Stimulated activated CD8-positive, alpha-beta memory T cell treated with anti-CD3 and anti-CD28 coated beads, Interleukin-15, amount 100 ng/mL, for 48 hours (primary cell): ENCODE results near the gene PIP5K1B.

ENCODE experiments used
- DNase-seq, 2 donors: peaks; one replicate each; pipeline ENCODE4 v3.0.0-alpha.2; 2020; ENCODE audit warnings: low read depth in 2 of 2

Gene PIP5K1B

DNA sequence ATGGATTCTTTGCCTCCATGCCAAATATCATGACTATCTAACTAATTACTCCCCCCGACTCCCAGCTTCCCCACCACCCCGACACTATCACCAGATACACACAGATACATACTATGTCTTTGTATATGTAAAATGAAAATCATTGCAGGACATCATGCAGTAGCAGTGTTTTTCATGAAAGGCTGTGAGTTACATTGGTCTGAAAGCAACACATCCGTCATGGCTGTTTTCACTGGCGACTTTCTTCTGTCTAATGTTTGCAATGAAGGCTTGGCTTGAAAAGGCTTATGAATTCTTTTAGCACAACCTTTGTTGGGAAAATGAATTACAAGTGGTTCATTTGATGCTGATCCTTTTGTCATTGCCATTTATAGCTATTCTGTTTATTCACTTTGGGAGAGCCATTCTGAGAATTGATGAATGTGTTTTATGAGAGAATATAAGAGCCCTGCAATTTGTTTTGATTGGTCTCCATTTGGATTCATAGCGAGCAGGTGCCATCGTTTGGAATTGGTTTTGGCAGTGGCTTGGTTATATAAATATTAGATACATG, 103.4 kb downstream of the PIP5K1B start:
- no peak for DNase-seq

DNA sequence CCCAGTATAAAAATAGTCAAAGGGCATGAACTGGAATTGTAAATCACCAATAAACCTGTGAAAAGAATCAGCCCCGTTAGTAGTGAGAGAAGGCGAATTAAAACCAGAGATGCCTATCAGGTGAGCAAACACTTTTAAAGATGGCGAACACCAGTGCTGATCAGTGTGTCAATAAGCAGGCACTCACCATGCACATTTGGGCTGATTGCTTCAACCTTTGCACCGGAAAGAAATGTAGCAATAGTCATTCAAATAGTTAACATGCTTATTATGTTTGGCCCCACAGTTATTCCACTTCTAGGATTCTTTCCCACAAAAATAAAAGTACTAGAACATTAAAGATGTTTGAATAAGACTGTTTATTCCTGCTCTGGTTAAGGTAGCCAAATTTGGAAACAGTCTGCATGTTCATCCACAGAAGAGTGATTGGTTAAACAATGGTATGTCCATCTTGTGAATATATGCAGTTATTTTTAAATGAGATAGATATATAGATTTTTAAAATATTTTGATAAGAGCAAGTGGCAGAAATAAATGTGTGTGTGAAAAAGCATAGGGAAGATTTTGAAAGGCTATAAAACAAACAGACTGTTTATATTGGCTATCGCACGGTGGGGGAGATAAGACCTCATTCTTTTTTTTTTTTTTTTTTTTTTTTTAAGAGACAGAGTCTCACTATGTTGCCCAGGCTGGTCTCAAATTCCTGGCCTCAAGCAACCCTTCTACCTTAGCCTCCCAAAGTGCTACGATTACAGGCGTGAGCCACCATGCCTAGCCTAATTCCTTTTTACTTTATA, 112.2 kb downstream of the PIP5K1B start:
- no peak for DNase-seq

GRCh38 chr9:68819065-68819464, 114.0 kb downstream of the PIP5K1B start:
- DNase-seq = no peak

DNA sequence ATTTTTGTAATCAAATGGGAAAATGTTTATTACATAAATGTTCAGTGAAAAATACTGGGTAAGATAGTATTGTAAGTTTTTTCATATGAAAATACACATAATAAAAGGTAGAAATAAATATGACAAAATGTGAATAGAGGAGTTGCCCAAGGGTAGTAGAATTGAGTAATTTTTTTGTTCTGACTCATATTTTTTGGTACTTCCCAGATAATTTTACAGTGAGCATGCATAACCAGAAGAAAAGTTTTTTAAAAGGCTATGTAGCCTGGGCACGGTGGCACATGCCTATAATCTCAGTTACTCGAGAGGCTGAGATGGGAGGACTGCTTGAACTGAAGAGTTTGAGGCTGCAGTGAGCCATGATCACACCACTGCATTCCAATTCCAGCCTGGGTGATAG, 116.9 kb downstream of the PIP5K1B start:
- no peak for DNase-seq

DNA sequence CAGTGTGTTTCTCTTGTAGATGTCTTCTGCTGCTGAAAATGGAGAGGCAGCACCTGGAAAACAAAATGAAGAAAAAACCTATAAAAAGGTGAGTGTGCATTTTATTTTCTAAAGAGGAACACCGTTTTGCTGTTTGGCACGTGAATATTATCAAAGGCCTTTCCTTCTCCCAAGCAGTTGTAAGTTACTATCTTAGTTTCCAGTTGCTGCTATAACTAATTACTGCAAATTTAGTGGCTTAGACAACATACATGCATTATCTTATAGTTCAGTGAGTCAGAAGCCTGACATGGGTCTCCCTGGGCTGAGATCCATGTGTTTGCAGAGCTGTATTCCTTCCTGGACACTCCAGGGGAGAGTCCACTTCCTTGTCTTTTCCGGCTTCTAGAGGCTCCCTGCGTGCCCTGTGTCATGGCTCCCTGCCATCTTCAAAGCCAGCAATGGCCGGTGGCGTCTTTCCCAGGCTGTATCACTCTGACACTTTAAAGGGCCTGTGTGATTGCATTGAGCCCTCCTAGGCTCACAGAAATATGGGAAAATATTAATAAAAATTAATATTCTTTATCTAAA, 117.6 kb downstream of the PIP5K1B start:
- no peak for DNase-seq

DNA sequence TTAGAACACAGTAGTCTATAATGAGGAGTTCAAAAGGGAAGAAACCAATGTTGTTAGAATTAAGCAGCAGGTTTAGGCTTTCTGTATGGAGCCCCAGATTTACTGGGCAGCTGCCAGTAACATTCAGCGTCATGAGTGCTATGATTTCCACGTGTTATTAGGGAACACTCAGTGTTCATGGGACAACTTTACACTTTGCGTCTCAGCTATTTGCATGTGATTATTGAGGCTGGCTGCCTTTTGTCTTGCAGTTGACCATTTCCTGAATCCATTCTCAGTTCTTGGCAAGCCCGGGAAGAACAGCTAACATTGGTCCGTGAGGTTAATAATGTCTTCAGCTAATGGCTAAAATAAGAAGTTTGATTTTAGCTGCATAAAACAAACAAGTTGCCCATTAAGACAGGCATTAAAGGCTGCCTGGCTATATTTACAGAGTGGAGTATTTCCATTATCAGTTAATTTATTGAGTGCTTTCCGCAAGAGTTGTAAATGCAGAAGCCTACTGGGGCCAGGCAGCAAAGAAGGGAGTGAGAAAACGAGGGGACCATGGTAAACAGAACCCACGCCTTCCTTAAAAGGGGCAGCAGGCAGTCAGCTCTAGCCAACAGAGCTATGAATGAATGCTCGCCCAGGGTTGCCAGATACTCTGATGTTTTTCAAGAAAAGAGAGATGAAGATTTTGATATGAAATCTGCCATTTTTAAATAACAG, 120.9 kb downstream of the PIP5K1B start:
- DNase-seq = no peak

- DNase-seq = no peak
Observed at GRCh38 chr9:68827837-68828744, 123.1 kb downstream of the PIP5K1B start.

GRCh38 chr9:68832101-68832500, 127.1 kb downstream of the PIP5K1B start:
- no peak for DNase-seq

DNA sequence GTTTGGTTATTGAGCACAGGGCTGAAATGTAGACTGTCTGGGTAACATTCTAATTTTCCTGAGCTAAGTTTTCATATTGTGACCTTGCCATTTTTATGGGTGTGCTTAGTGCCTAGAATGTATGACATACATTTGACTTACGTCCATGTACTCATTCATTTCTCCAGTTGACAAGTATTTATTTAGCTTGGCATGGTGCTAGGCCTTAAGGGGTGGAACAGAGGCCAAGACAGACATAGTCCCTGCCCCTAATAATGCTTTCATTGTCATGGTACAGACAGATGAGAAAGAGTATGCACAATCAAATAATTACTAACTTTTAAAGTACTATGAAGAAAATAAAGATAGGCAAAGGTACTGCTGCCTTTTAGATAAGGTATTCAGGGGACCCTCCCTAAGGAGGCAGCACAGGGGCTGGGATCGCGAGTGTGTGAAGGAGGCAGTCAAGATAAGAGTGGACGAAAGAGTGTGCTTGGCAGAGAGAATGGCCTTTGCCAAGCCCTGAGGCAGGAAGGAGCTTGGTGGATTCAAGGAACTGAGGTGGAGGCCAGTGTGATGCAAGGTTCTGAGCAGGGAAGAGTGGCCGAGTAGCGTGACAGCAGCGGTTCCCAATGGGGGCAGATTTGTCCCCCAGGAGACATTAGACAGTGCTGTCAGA, 128.0 kb downstream of the PIP5K1B start:
- DNase-seq = no peak

DNA sequence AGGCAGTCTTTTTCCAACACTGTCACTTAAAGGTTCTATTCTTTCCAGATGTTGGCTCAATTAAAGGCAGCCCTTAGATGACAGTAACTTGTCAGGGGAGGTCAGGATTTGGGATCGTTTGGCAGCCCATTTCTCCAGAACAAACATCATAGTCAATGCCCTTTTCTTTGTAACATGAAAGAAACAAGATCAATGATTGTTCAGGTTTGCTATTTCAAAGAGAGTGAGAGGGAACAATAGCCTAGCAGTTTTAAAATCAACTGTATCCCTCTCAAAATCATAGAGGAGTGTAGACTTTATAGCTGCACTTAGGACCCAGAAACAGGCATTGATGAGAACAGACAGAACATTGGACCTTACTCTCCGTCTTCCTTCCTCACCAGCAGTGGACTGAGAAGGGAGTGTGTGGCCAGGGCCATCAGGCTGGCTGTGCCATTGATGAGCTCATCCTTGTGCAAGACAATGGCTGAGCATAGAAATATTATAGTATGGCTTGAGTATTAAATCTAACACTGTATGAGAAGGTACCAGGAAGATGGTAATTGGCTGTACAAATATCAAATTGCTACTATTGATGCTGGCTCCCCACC, 130.0 kb downstream of the PIP5K1B start:
- DNase-seq = no peak

DNA sequence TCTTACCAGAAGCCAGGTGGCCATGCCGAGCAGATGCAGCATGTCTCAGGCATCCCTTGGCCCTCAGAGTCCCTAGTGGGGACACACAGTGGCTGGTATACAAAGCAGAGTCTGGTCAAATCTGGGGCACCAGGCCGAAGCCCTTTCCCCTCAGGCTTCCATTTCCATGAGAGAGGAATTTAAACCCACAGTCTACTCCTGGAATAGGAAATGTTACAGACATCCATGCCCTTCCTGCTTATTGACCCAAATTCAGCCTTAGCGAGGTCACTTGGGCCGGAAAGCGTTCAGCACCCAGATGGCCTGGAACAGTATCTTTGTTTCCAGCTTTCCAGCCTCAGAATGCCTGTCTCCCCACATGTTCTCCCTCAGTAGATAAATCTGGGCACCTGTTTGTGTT, 131.7 kb downstream of the PIP5K1B start:
- no peak for DNase-seq

GRCh38 chr9:68838245-68838644, 133.2 kb downstream of the PIP5K1B start:
- no peak for DNase-seq

- no peak for DNase-seq
Observed at GRCh38 chr9:68841276-68842052, 136.4 kb downstream of the PIP5K1B start.

DNA sequence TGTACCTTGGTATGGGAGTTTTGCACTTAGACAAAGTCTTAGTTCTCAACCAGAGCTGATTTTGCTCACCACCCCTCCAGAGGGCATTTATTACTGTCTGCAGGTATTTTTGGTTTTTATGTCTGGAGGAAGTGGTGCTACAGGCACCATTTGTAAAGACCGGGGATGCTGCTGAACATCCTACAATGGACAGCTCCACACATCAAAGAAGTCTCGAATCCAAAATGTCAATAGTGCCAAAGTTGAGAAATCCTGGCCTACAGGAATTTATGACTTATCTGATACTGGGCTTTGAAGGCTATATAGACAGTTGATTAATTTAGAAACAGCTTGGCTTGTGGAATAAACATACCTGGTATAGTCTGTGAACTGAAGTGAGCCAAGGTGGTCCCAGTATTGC, 137.5 kb downstream of the PIP5K1B start:
- no peak for DNase-seq

GRCh38 chr9:68843239-68843638, 138.2 kb downstream of the PIP5K1B start:
- no peak for DNase-seq

- DNase-seq = no peak
Observed at GRCh38 chr9:68844157-68844556, 139.1 kb downstream of the PIP5K1B start.

- DNase-seq = peak in 1 of 2 donors; percentile 16
Observed at GRCh38 chr9:68844631-68845612, 139.9 kb downstream of the PIP5K1B start.

DNA sequence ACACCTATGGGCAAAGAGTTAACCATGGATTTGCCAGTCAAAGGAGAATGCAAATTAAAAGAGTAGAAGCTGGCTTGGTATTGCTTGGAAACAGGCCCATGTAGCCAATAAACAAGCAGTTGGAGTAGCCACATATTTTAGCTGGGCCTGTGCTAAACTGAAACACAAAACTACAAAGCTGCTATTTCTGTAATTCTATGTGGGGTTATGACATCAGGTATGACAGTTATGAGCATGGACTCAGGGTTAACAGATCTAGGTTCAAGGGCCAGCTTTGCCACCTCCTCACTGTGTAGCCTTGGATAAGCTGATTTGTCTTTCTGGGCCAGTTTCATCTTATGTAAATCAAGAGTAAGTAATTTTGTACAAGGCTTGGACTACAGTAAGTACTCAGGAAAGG, 142.7 kb downstream of the PIP5K1B start:
- DNase-seq = no peak

DNA sequence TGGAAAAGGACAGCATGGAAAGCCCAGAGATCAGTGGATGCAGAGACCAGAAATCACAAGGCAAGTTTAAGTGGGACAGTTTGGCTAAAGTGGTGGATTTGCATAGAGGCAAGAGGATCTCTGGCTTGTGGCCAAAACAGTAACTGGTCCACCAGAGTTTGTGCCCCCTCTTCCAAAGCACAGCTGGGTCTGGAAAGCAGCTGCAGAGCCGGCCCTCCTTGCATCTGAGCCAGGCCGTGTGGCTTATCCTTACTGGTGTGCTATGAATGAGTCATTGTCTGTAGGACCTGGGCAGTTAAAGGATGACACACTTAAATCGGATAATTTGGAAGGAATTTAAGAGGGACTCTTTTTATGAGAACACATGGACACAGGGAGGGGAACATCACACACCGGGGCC, 146.6 kb downstream of the PIP5K1B start:
- no peak for DNase-seq
